IMR-90 (cell line): ENCODE results near the gene RHBDL3. TPM values are rescaled to one million over a fixed set of nuclear protein-coding genes. Genes with fewer than 3 reads are reported as not detected.

ENCODE experiments used
- ATAC-seq: fragments of 200-7000 bp; cut with Tn5 transposase; 2 replicates; pipeline ENCODE4 v1.9.1; 2020; ENCODE audit warnings: low read depth, mild to moderate bottlenecking, moderate library complexity
- BruUV-seq: library from RNA; stranded (reverse); fragments of 400-500 nt; replicated peaks from 2 replicates; lab custom pipeline; 2021; lab: Mats Ljungman, UMichigan
- CTCF ChIA-PET: fragments of 300-600 bp; formaldehyde crosslinking; extraction: SDS; loops from one replicate; lab custom pipeline; 2021; ENCODE audit warnings: antibody characterized with exemption; lab: Yijun Ruan, JAX
- POLR2A ChIA-PET: fragments of 300-600 bp; sonication (Branson Sonifier 250); formaldehyde crosslinking; loops from one replicate; lab custom pipeline; 2022; ENCODE audit warnings: antibody characterized with exemption; ENCODE audit not compliant: unreplicated experiment; lab: Charles Lee
- DNase-seq: peaks from one replicate; pipeline ENCODE4 v3.0.0; 2013
- H2AFZ ChIP-seq: replicated peaks from 2 replicates; pipeline ENCODE3; 2013; ENCODE audit warnings: low read length, mild to moderate bottlenecking; ENCODE audit not compliant: poor library complexity
- H2AK5ac ChIP-seq: 2 replicates; pipeline ENCODE4 v1.6.1; 2013; ENCODE audit warnings: low read depth, low read length, inconsistent platforms
- H2AK9ac ChIP-seq: replicated peaks from 2 replicates; pipeline ENCODE3; 2013; ENCODE audit warnings: mild to moderate bottlenecking, low read depth, low read length, moderate library complexity; ENCODE audit not compliant: poor library complexity
- H2BK120ac ChIP-seq: 2 replicates; pipeline ENCODE4 v1.6.1; 2013; ENCODE audit warnings: low read depth, low read length, inconsistent platforms
- H2BK15ac ChIP-seq: 3 replicates; pipeline ENCODE4 v1.6.1; 2013; ENCODE audit warnings: low read depth, low read length, inconsistent platforms
- H2BK20ac ChIP-seq: 2 replicates; pipeline ENCODE4 v1.6.1; 2013; ENCODE audit warnings: low read depth, mild to moderate bottlenecking, inconsistent platforms, low read length, moderate library complexity
- H2BK5ac ChIP-seq: 2 replicates; pipeline ENCODE4 v1.6.1; 2013; ENCODE audit warnings: mild to moderate bottlenecking, low read depth, low read length, inconsistent platforms; ENCODE audit not compliant: poor library complexity, severe bottlenecking
- H3K14ac ChIP-seq: replicated peaks from 2 replicates; pipeline ENCODE4 v1.6.1; 2013; ENCODE audit warnings: low read depth, low read length, inconsistent platforms
- H3K18ac ChIP-seq: 2 replicates; pipeline ENCODE4 v1.6.1; 2013; ENCODE audit warnings: low read depth, low read length, control low read depth
- H3K23ac ChIP-seq: 2 replicates; pipeline ENCODE4 v1.6.1; 2013; ENCODE audit warnings: low read depth, low read length, inconsistent platforms
- H3K27ac ChIP-seq: 2 replicates; pipeline ENCODE4 v1.5.1; 2013; ENCODE audit warnings: mild to moderate bottlenecking, control low read depth, low read length; ENCODE audit not compliant: insufficient read depth
- H3K27me3 ChIP-seq: 2 replicates; pipeline ENCODE4 v1.6.1; 2013; ENCODE audit warnings: low read length; ENCODE audit not compliant: control insufficient read depth, insufficient read depth
- H3K36me3 ChIP-seq: 2 replicates; pipeline ENCODE4 v1.6.1; 2013; ENCODE audit warnings: low read length, mixed read lengths; ENCODE audit not compliant: control insufficient read depth, insufficient read depth
- H3K4ac ChIP-seq: 2 replicates; pipeline ENCODE4 v1.6.1; 2013; ENCODE audit warnings: low read depth, low read length, inconsistent platforms
- H3K4me1 ChIP-seq: 2 replicates; pipeline ENCODE4 v1.6.1; 2013; ENCODE audit warnings: low read length, mixed read lengths; ENCODE audit not compliant: control insufficient read depth, insufficient read depth
- H3K4me2 ChIP-seq: 2 replicates; pipeline ENCODE4 v1.6.1; 2013; ENCODE audit warnings: low read depth, mild to moderate bottlenecking, control low read depth, low read length, moderate library complexity
- H3K4me3 ChIP-seq: 2 replicates; pipeline ENCODE4 v1.5.1; 2013; ENCODE audit warnings: low read depth, mild to moderate bottlenecking, control low read depth, low read length, moderate library complexity; ENCODE audit not compliant: insufficient read depth
- H3K56ac ChIP-seq: 2 replicates; pipeline ENCODE4 v1.6.1; 2013; ENCODE audit warnings: low read length, inconsistent platforms; ENCODE audit not compliant: insufficient read depth; ENCODE audit errors: extremely low read depth
- H3K79me1 ChIP-seq, 2 experiments: 2 replicates each; pipeline ENCODE4 v1.6.1; 2013; ENCODE audit warnings: low read length in 2 of 2, inconsistent platforms in 1 of 2, low read depth in 1 of 2
- H3K9ac ChIP-seq: 2 replicates; pipeline ENCODE4 v1.6.1; 2013; ENCODE audit warnings: low read depth, low read length, control low read depth
- H3K9me1 ChIP-seq: 2 replicates; pipeline ENCODE4 v1.6.1; 2013; ENCODE audit warnings: low read length, inconsistent platforms; ENCODE audit not compliant: insufficient read depth
- H3K9me3 ChIP-seq: 2 replicates; pipeline ENCODE4 v1.6.1; 2013; ENCODE audit warnings: low read length; ENCODE audit not compliant: control insufficient read depth, insufficient read depth
- H4K20me1 ChIP-seq: 2 replicates; pipeline ENCODE4 v1.6.1; 2013; ENCODE audit warnings: low read length, inconsistent platforms; ENCODE audit not compliant: insufficient read depth
- H4K5ac ChIP-seq: 2 replicates; pipeline ENCODE4 v1.6.1; 2013; ENCODE audit warnings: mild to moderate bottlenecking, low read depth, low read length, control low read depth
- H4K8ac ChIP-seq, 2 experiments: 2 replicates each; pipeline ENCODE4 v1.6.1; 2013; ENCODE audit warnings: low read depth in 2 of 2, low read length in 2 of 2, control low read depth in 1 of 2, inconsistent platforms in 1 of 2
- H4K91ac ChIP-seq: 2 replicates; pipeline ENCODE4 v1.6.1; 2013; ENCODE audit warnings: low read depth, low read length, inconsistent platforms; ENCODE audit not compliant: insufficient read depth
- BHLHE40 ChIP-seq: fragments of 150-350 bp; IDR thresholded peaks from 2 replicates; pipeline ENCODE4 v1.6.1; 2016; ENCODE audit warnings: mild to moderate bottlenecking, low read depth, low read length
- CEBPB ChIP-seq: IDR thresholded peaks from 2 replicates; pipeline ENCODE4 v1.6.1; 2012; ENCODE audit warnings: low read depth, low read length, improper control_type of control experiment
- CHD1 ChIP-seq: IDR thresholded peaks from 2 replicates; pipeline ENCODE4 v1.6.1; 2012; ENCODE audit warnings: low read depth, low read length, improper control_type of control experiment
- MAFK ChIP-seq: IDR thresholded peaks from 2 replicates; pipeline ENCODE4 v1.6.1; 2012; ENCODE audit warnings: low read depth, low read length, improper control_type of control experiment
- MAZ ChIP-seq: IDR thresholded peaks from 2 replicates; pipeline ENCODE4 v1.6.1; 2012; ENCODE audit warnings: low read depth, mild to moderate bottlenecking, low read length, improper control_type of control experiment, moderate library complexity, borderline replicate concordance
- NFE2L2 ChIP-seq: fragments of 150-350 bp; IDR thresholded peaks from 2 replicates; pipeline ENCODE4 v1.6.1; 2016; ENCODE audit warnings: low read depth, mild to moderate bottlenecking, low read length
- POLR2A ChIP-seq: IDR thresholded peaks from 2 replicates; pipeline ENCODE4 v1.6.1; 2012; ENCODE audit warnings: mild to moderate bottlenecking, low read depth, low read length
- RAD21 ChIP-seq: IDR thresholded peaks from 2 replicates; pipeline ENCODE4 v1.6.1; 2012; ENCODE audit warnings: low read length, improper control_type of control experiment
- RCOR1 ChIP-seq: IDR thresholded peaks from 2 replicates; pipeline ENCODE4 v1.6.1; 2012; ENCODE audit warnings: mild to moderate bottlenecking, low read length, improper control_type of control experiment; ENCODE audit not compliant: insufficient replicate concordance
- WGBS, 2 experiments: methylation state at CpG; one replicate each; pipeline versions ENCODE4 v1.1.5 to v1.1.7; 2013; ENCODE audit warnings: missing lambda C conversion rate in 2 of 2; ENCODE audit not compliant: insufficient read length in 1 of 2; ENCODE audit errors: extremely low coverage in 2 of 2; 5-methylcytosine and 5-hydroxymethylcytosine counted together
- dilution Hi-C: fragments of 300-500 bp; cut with HindIII; formaldehyde crosslinking; loops from one replicate; pipeline ENCODE4 v1.14.3; 2018; ENCODE audit warnings: low sequenced_read_pairs; ENCODE audit not compliant: unreplicated experiment
- in situ Hi-C: fragments of 300-500 bp; cut with MboI; formaldehyde crosslinking; loops from 3 replicates; pipeline ENCODE4 v1.14.3; 2019; ENCODE audit warnings: low sequenced_read_pairs, inconsistent platforms, mixed read lengths
- intact Hi-C: fragments of 100-400 bp; cut with micrococcal nuclease; formaldehyde crosslinking; loops from 2 replicates; pipeline ENCODE4 v1.10.0; 2022
- polyA plus RNA-seq, 3 experiments: library from polyadenylated mRNA; depleted of rRNA; stranded (reverse); fragments of >200 nt; gene quantifications; 2 replicates each; pipeline ENCODE4 v1.2.3, GENCODE V29; 2012; ENCODE audit warnings: low replicate concordance in 1 of 3
- total RNA-seq: library from RNA; depleted of rRNA; stranded (reverse); fragments of >200 nt; gene quantifications from 2 replicates; pipeline ENCODE4 v1.2.3, GENCODE V29; 2012
- TF ChIP-seq, protein P1 (sequence below): fragments of 150-350 bp; IDR thresholded peaks from 2 replicates; pipeline ENCODE4 v1.6.1; 2016; ENCODE audit warnings: low read depth, mild to moderate bottlenecking, low read length, moderate library complexity, borderline replicate concordance
- TF ChIP-seq, protein P2 (sequence below): conservative IDR thresholded peaks from 2 replicates; pipeline ENCODE4 v1.5.1; 2012; ENCODE audit warnings: mild to moderate bottlenecking, low read depth, low read length, improper control_type of control experiment
- TF ChIP-seq, protein P3 (sequence below): fragments of 150-350 bp; IDR thresholded peaks from 2 replicates; pipeline ENCODE4 v1.6.1; 2017; ENCODE audit warnings: mild to moderate bottlenecking, antibody characterized with exemption, low read length, low read depth

The RHBDL3 gene
- total and polyA plus RNA-seq, 2 of the 4 experiments (the other 2 are of a cell fraction) = 0.09 to 0.18 TPM

GRCh38 chr17:32342603-32343325 is 77.1 kb downstream of the RHBDL3 start:
- Histone ChIP-seq H3K79me1 (peaks cover 10 to 22% of the 10 kb centered on the region in 2 experiments), H3K4ac (0 out of 2 replicates have a peak overlapping the region, but pooled peaks have one; percentile 33), H3K9me1 (peaks cover 7% of the 10 kb centered on the region), H3K36me3 (peaks cover 4% of the 10 kb centered on the region), H3K14ac (no peak overlapping the region), H3K9ac (no peak overlapping the region), H3K27me3 (no peaks in the 10 kb centered on the region), H4K5ac (peak overlapping the region; percentile 46), H4K20me1 (no peaks in the 10 kb centered on the region), H4K8ac (peak overlapping the region; percentile 68 to 96; a peak in 3 of 4 replicates), H3K9me3 (no peaks in the 10 kb centered on the region), H2BK120ac (no peak overlapping the region), H3K18ac (no peak overlapping the region), H3K4me1 (peaks cover 3% of the 10 kb centered on the region), H2AFZ (peak overlapping the region; percentile 81), H3K27ac (no peak overlapping the region), H4K91ac (no peak overlapping the region), H2BK15ac (no peak overlapping the region; the same call in 2 of the 3 replicates), H2AK9ac (peak overlapping the region; percentile 50), H2BK20ac (no peak overlapping the region), H2AK5ac (no peak overlapping the region; the same call in 1 of the 2 replicates), H3K4me2 (no peak overlapping the region; the same call in 1 of the 2 replicates), H3K56ac (no peak overlapping the region), H2BK5ac (no peak overlapping the region), H3K23ac (0 out of 2 replicates have a peak overlapping the region, but pooled peaks have one; percentile 72), H3K4me3 (no peak overlapping the region)
- CTCF ChIA-PET = interaction anchor here (0.6 kb wide), 1 partner anchor 102 kb away, joined by 3 read pairs; the partner anchor contains the start of gene PSMD11
- intact Hi-C loops (no loop called here), dilution Hi-C loops (no loop called here), in situ Hi-C loops (no loop called here)
- POLR2A ChIA-PET = interaction anchor here (0.6 kb wide), 1 partner anchor 30 kb away, joined by 4 read pairs; no protein-coding TSS in a partner anchor
- ATAC-seq = no peak
- TF ChIP-seq, protein P1, sequence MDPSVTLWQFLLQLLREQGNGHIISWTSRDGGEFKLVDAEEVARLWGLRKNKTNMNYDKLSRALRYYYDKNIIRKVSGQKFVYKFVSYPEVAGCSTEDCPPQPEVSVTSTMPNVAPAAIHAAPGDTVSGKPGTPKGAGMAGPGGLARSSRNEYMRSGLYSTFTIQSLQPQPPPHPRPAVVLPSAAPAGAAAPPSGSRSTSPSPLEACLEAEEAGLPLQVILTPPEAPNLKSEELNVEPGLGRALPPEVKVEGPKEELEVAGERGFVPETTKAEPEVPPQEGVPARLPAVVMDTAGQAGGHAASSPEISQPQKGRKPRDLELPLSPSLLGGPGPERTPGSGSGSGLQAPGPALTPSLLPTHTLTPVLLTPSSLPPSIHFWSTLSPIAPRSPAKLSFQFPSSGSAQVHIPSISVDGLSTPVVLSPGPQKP = no peak
- TF ChIP-seq, protein P2, sequence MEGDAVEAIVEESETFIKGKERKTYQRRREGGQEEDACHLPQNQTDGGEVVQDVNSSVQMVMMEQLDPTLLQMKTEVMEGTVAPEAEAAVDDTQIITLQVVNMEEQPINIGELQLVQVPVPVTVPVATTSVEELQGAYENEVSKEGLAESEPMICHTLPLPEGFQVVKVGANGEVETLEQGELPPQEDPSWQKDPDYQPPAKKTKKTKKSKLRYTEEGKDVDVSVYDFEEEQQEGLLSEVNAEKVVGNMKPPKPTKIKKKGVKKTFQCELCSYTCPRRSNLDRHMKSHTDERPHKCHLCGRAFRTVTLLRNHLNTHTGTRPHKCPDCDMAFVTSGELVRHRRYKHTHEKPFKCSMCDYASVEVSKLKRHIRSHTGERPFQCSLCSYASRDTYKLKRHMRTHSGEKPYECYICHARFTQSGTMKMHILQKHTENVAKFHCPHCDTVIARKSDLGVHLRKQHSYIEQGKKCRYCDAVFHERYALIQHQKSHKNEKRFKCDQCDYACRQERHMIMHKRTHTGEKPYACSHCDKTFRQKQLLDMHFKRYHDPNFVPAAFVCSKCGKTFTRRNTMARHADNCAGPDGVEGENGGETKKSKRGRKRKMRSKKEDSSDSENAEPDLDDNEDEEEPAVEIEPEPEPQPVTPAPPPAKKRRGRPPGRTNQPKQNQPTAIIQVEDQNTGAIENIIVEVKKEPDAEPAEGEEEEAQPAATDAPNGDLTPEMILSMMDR = no peak
- TF ChIP-seq BHLHE40 (no peak), MAFK (no peak), POLR2A (no peak), RAD21 (no peak), NFE2L2 (no peak), CEBPB (no peak), CHD1 (no peak), MAZ (no peak), RCOR1 (no peak)
- TF ChIP-seq, protein P3, sequence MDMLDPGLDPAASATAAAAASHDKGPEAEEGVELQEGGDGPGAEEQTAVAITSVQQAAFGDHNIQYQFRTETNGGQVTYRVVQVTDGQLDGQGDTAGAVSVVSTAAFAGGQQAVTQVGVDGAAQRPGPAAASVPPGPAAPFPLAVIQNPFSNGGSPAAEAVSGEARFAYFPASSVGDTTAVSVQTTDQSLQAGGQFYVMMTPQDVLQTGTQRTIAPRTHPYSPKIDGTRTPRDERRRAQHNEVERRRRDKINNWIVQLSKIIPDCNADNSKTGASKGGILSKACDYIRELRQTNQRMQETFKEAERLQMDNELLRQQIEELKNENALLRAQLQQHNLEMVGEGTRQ = no peak
- WGBS, 2 experiments = 85% methylated on average over 9 of the region's 14 CpGs; no CpG with 5 or more reads in 1 of the 2 experiments
- no peak for DNase-seq
- BruUV-seq = no TSS peak
